Mesothelial cell of epicardium (in vitro differentiated cells): ENCODE measurements around the gene TOLLIP. TPM values are rescaled to one million over a fixed set of nuclear protein-coding genes. Genes with fewer than 3 reads are reported as not detected.

Experiments used
- DNase-seq, 2 experiments: peaks; one replicate each; pipeline ENCODE4 v3.0.0; 2021; ENCODE audit warnings: low spot score in 2 of 2; ENCODE audit not compliant: unreplicated experiment in 2 of 2
- H3K27ac Mint-ChIP-seq: 2 replicates; pipeline ENCODE4 v1.8.0; 2021; ENCODE audit warnings: mixed read lengths
- H3K27me3 Mint-ChIP-seq: 2 replicates; pipeline ENCODE4 v1.8.0; 2021; ENCODE audit warnings: low read depth, mixed read lengths
- H3K36me3 Mint-ChIP-seq: 2 replicates; pipeline ENCODE4 v1.8.0; 2021; ENCODE audit warnings: mixed read lengths
- H3K4me1 Mint-ChIP-seq: 2 replicates; pipeline ENCODE4 v1.8.0; 2021; ENCODE audit warnings: mixed read lengths
- H3K4me3 Mint-ChIP-seq: 2 replicates; pipeline ENCODE4 v1.8.0; 2021; ENCODE audit warnings: mild to moderate bottlenecking, moderate library complexity, mixed read lengths
- H3K9me3 Mint-ChIP-seq: 2 replicates; pipeline ENCODE4 v1.8.0; 2021; ENCODE audit warnings: mixed read lengths
- total RNA-seq: library from RNA; stranded (reverse); gene quantifications from 3 replicates; pipeline ENCODE4 v1.2.1, GENCODE V29; 2021
- TF ChIP-seq, protein P1 (sequence below): fragments of 200-600 bp; sonication (generic); IDR thresholded peaks from one replicate; pipeline ENCODE4 v1.5.0; 2021; ENCODE audit warnings: antibody characterized with exemption; ENCODE audit not compliant: unreplicated experiment

TOLLIP gene
- total RNA-seq, 1 donor from 2014 or later, result 43.2 TPM

DNA sequence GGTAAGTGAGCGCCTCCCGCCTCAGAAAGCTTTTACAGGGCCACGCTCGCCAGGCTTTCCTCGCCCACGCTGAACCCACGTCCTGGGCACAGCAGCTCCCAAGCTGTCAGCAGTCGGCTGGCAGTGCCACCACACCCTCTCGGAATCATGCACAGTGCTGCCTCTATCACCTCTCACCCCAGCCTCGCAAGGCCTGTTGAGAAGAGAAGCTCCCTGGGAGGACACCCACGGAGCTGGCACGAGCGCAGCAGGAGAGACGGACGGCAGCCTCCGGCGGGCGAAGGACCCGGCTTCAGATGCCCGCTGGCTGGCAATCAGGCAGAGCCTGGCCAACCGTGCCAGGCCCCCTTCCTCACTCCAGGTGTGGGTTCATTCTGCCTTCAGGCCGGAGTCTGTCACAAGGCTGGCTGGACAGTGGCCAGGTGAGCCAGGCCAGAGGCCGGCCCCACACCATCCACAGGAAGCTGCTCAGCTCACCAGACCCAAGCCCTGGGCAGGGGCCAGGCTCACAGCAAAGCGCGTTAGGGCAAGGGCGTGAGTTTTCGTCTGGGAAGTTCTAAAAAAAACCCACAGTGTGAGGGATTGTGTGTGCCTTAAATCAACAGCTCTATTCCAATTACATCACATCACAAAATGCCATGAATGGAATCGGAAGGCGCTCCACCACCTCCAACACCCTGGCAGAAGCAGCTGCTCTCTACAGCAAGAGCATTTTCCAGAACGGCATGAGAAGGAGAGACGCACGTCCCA is 33.2 kb downstream of the TOLLIP start:
- TF ChIP-seq, protein P1, sequence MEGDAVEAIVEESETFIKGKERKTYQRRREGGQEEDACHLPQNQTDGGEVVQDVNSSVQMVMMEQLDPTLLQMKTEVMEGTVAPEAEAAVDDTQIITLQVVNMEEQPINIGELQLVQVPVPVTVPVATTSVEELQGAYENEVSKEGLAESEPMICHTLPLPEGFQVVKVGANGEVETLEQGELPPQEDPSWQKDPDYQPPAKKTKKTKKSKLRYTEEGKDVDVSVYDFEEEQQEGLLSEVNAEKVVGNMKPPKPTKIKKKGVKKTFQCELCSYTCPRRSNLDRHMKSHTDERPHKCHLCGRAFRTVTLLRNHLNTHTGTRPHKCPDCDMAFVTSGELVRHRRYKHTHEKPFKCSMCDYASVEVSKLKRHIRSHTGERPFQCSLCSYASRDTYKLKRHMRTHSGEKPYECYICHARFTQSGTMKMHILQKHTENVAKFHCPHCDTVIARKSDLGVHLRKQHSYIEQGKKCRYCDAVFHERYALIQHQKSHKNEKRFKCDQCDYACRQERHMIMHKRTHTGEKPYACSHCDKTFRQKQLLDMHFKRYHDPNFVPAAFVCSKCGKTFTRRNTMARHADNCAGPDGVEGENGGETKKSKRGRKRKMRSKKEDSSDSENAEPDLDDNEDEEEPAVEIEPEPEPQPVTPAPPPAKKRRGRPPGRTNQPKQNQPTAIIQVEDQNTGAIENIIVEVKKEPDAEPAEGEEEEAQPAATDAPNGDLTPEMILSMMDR, result no peak
- Mint-ChIP-seq H3K27ac (no peak overlapping the region), H3K4me1 (no peaks in the 10 kb centered on the region), H3K9me3 (no peaks in the 10 kb centered on the region), H3K36me3 (peaks cover 19% of the 10 kb centered on the region), H3K27me3 (no peaks in the 10 kb centered on the region), H3K4me3 (no peak overlapping the region)
- no peak for DNase-seq

GRCh38 chr11:1275021-1275420 is 34.4 kb downstream of the TOLLIP start:
- Mint-ChIP-seq H3K36me3 (peaks cover 16% of the 10 kb centered on the region), H3K9me3 (no peaks in the 10 kb centered on the region), H3K4me1 (no peaks in the 10 kb centered on the region), H3K27ac (no peak overlapping the region), H3K27me3 (no peaks in the 10 kb centered on the region), H3K4me3 (no peak overlapping the region)
- DNase-seq, result no peak
- TF ChIP-seq, protein P1, result no peak

GRCh38 chr11:1274501-1274900 is 34.9 kb downstream of the TOLLIP start:
- Mint-ChIP-seq H3K36me3 (peaks cover 13% of the 10 kb centered on the region), H3K9me3 (no peaks in the 10 kb centered on the region), H3K27me3 (no peaks in the 10 kb centered on the region), H3K4me3 (no peak overlapping the region), H3K27ac (no peak overlapping the region), H3K4me1 (no peaks in the 10 kb centered on the region)
- TF ChIP-seq, protein P1, result no peak
- DNase-seq, result no peak

DNA sequence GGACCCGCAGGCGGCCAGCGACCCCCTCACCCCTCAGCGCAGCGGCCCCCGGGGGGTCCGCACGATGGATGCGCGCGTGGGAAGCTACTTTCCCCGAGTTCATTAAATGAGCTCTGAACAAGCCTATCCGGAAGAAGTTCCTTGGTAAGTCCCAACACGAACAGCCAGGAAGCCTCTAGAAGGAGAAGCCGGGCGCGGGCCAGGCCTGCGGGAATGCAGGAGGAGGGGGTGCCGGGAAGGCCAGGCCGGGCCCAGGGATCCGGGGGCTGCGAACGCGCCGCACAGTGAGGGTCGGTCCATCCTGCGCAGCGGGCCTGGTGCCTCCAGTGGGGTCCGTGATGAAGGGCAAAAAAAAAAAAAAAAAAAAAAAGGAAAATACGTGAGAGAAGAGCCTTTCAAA is 36.9 kb downstream of the TOLLIP start:
- Mint-ChIP-seq H3K36me3 (peaks cover 10% of the 10 kb centered on the region), H3K9me3 (no peaks in the 10 kb centered on the region), H3K27me3 (no peaks in the 10 kb centered on the region), H3K27ac (no peak overlapping the region), H3K4me3 (no peak overlapping the region), H3K4me1 (no peaks in the 10 kb centered on the region)
- DNase-seq, result no peak
- TF ChIP-seq, protein P1, result no peak

DNA sequence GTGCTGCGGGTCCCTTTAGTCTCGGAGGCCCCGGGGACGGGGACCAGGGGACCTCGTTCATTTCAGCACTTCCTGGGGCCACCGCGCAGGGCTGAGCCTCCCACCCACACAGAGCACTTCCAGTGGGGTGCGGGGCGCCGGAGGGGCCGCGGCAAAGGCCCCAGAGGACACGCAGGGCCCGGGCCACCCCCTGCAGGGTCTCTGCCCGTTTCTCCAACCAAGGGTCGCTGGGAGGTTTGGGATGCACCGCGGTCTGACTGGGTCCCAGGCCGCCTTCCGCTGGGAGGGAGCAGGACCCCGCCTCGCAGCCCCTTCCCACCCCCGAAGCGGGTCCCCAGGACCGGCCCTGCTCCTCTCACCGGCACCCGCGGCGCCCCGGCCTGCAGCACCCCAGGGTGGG is 37.5 kb downstream of the TOLLIP start:
- DNase-seq, result no peak
- Mint-ChIP-seq H3K4me1 (no peaks in the 10 kb centered on the region), H3K4me3 (no peak overlapping the region), H3K27me3 (no peaks in the 10 kb centered on the region), H3K27ac (no peak overlapping the region), H3K9me3 (no peaks in the 10 kb centered on the region), H3K36me3 (peaks cover 8% of the 10 kb centered on the region)
- TF ChIP-seq, protein P1, result no peak
